Fibroblast of lung (primary cell): ENCODE results near the gene HBQ1.

ENCODE experiments used
- CTCF ChIP-seq, 2 donors: IDR thresholded peaks in 1 of 2; conservative IDR thresholded peaks in 1 of 2; 1 replicate in 1 of 2; 2 replicates in 1 of 2; pipeline ENCODE4 v1.5.1; 2011 to 2012; ENCODE audit warnings: low read length in 2 of 2, control low read depth in 1 of 2, inconsistent platforms in 1 of 2, low read depth in 1 of 2, mild to moderate bottlenecking in 1 of 2
- EZH2 ChIP-seq: IDR thresholded peaks from 2 replicates; pipeline ENCODE4 v1.5.1; 2012; ENCODE audit warnings: low read length, control low read depth, mild to moderate bottlenecking; ENCODE audit errors: missing control alignments

DNA sequence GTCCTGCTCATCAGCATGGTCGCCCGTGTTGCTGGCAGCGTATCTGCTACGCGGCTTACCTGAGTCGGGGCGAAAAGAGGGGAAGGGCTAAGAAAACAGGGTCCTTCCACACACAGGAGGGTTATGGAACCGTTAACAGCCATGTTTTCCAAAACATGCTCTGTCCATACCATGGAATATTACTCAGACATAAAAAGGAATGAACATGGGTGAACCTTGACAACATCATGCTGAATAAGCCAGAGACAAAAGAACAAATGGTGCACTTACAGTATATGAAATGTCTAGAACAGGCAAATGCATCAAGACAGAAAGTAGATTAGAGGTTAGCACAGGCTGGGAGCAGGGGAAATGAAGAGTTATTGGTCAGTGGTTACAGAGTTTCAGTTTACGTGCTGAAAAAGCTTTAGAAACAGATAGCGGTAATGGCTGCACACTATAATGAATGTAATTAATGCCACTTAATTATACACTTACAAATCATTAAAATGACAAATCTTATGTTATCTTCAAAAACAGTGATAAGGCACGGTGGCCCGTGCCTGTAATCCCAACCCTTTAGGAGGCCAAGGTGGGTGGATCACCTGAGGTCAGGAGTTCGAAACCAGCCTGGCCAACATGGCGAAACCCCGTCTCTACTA, 49.6 kb upstream of the HBQ1 start:
- TF ChIP-seq CTCF (conservative IDR thresholded peaks at IDR 0.05 in 1 of 2, IDR thresholded peaks at IDR 0.05 in 1 of 2; ENCODE audit: low read depth in 1 of 2, low read length in 2 of 2) (no peak), EZH2 (no peak)
